Stimulated activated CD4-positive, alpha-beta T cell treated with anti-CD3 and anti-CD28 coated beads, Interleukin-12 subunit alpha, Interleukin-12 subunit beta, amount 100 ng/mL, for 48 hours (primary cell): ENCODE measurements around the gene EIF1AD.
"Not testable (repeated sequence)": the region's sequence is repeated elsewhere in the genome, so short reads cannot be mapped to it uniquely, and the experiment has no call there.

Source experiments
- DNase-seq, 3 donors: peaks; one replicate each; pipeline ENCODE4 v3.0.0-alpha.2; 2020; ENCODE audit warnings: low read depth in 2 of 3, low spot score in 1 of 3

The EIF1AD gene

DNA sequence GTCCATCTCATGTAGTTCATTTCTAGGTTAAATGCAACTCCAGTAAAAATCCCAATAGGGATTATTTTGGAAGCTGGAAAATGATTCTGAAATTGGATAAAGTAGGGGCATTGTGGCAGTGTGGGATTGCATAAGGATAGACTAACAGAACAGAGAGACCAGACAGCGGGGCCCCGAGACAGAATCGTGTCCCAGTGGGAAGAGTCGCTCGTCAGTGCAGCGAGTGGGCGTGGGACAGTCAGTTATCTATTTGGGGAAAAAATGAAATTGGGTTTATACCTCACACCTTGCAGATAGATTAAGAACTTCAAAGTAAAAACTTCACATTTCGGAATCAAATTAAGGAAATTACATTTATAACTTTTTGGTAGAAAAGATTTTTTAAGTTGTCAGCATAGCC is 29.8 kb downstream of the EIF1AD start:
- DNase-seq = no peak

DNA sequence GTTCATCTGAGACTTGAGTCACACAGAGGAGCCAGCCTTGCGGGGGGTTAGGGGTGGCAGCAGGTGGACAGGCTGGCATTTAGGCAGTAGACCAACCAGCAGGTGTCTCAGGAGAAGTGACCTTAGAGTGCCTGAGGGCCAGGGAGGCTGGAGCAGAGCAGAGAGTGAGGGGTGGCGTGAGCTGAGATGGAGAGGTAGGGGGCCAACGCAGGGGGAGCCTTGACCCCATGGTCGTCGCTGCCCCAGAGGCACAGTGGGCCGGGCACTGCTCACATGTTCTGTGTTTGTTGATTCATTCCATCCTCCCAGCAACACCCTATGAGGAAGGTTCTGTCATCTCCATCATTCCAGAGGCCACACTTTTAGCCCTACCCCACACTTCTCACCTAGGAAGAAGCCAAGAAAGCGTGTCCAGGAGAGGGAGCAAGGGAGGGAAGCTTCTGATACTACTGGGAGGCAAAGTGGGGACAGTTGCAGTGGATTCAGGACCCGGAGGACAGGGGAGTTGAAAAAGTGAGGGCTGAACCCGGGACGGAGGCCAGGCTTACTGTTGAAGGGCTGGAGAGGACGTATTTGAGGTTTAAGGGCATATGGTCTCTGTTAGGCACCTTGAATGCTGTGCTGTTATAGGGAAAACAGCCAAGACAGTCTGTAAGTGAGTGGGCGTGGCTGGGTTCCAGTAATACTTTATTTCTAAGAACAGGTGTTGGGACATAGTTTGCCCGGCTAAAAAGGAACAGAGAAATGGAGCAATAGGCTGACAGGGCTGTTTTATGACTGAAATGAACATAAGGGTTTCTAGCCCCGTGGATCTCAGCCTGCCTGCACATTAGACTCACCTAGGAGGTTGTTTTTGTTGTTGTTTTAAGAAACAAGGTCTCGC is 33.1 kb downstream of the EIF1AD start:
- DNase-seq = no peak

DNA sequence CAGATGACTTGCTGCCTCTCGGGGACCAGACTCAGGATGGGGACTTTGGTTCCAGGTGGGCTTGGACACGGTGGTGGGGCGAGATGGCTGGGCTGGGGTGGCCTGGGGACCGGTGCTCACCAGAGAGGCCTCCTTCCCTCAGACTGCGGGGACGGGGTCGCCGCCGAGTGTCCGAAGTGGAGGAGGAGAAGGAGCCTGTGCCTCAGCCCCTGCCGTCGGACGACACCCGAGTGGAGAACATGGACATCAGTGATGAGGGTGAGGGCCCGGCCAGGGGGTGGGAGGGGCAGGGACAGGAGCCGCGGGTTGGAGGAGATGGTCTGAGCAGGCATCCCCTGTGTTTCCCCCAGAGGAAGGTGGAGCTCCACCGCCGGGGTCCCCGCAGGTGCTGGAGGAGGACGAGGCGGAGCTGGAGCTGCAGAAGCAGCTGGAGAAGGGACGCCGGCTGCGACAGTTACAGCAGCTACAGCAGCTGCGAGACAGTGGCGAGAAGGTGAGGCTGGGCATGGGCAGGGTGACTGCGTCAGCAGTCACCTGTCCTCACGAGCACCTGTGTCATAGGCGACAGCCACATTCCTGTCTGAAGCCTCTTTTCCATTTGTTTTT is 34.5 kb downstream of the EIF1AD start:
- no peak for DNase-seq

DNA sequence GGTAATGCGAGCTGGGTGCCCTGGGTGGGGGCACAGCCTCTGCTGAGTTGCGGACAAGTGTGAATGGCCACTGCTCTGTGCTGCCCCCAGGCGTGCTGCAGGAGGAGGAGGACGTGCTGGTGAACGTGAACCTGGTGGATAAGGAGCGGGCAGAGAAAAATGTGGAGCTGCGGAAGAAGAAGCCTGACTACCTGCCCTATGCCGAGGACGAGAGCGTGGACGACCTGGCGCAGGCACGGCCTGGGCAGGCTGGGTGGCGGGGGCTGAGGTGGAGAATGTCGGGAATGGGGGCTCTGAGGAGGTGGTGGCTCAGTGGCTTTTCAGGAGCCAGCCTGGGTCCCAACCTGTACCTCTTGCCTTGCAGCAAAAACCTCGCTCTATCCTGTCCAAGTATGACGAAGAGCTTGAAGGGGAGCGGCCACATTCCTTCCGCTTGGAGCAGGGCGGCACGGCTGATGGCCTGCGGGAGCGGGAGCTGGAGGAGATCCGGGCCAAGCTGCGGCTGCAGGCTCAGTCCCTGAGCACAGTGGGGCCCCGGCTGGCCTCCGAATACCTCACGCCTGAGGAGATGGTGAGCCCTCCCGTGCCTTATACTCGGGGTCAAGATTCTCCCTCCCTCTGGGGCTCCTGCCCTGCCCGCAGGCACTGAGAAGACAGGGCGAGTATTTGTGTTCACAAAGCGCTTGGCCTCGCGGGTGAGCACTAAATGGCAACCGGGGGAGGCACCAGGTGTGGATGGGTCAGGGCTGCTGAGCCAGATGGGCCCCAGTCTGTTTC is 35.8 kb downstream of the EIF1AD start:
- no peak for DNase-seq

DNA sequence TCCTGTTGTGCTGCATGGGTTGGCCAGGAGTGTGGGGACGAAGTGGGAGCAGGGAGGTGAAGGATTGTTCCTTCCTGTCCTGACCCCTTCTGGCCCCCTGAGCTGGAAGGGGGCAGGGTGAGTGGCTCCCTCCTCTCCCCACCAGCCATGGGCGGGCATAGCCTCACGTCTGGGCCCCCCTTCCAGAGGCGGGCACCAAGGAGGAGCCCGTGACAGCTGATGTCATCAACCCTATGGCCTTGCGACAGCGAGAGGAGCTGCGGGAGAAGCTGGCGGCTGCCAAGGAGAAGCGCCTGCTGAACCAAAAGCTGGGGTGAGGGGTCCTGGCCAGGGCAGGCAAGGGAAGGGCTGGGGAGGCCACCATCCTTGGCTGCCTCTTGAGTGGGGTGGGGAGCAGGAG is 37.1 kb downstream of the EIF1AD start:
- DNase-seq = no peak

DNA sequence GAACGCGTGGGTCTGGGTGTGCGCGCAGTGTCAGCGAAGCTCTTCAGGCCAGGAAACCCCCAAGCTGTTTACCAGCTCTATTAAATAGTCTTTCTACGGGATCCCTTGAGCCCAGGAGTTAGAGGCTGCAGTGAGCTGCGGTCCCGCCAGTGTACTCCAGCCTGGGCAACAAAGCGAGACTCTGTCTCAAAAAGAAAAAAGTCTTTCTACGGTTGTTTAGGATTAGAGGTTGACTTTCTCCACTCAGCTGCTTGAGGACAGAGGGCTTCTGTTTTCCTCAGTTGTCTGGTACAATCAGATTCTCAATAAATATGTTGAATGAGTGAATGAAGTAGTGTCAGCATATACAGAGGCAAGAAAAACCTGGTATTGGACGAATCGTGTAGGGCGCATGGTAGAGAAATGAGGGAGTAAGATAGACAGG is 39.8 kb downstream of the EIF1AD start:
- no peak for DNase-seq

DNA sequence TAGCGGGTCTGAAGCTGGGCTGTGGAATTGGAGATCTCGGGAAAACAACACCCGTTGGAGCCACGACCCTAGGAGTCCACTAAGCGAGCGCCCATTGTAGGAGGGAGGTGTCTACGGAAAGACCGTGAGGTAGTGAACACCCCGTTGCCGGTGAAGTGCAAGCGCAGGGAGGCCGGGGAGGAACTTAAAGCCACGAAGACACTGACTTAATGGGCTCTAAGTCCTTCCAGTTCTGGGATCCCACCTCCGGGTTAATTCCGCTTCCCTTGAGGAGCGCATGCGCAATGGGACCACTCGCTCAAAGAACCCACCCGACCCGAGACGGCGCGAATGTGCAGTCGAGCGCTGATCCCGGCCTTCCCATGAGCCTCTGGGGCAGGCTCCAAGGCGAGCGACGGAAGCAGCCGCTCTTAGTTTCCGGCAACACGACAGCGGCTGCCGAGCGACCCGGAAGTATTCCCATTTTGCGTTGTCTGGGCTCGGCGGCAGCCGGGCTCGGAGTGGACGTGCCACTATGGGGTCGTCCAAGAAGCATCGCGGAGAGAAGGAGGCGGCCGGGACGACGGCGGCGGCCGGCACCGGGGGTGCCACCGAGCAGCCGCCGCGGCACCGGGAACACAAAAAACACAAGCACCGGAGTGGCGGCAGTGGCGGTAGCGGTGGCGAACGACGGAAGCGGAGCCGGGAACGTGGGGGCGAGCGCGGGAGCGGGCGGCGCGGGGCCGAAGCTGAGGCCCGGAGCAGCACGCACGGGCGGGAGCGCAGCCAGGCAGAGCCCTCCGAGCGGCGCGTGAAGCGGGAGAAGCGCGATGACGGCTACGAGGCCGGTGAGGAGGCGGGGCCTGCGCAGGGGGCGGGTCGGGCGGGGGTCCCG is 40.5 kb downstream of the EIF1AD start, which contains the start of gene SART1:
TSS of gene SART1 (plus strand) at position 468 of the 874 bp plus-strand sequence. CDS start at position 515, 47 bp downstream.
- DNase-seq = peak; percentile 87 to 95 (median 94)

DNA sequence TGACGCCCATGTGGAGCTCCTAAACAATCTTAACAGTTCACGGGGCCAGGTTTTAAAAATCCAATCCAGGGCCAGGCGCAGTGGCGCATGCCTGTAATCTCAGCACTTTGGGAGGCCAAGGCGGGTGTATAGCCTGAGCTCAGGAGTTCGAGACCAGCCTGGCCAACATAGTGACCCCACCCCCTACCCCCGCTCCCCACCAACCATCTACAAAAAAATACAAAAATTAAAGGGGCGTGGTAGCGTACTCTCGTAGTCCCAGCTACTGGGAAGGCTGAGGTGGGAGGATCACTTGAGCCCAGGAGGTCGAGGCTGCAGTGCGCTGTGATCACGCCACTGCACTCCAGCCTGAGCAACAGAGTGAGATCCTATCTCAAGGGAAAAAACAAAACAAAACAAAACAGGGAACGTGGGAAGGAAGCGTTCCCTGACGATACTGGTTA is 41.1 kb downstream of the EIF1AD start:
- DNase-seq = no peak

DNA sequence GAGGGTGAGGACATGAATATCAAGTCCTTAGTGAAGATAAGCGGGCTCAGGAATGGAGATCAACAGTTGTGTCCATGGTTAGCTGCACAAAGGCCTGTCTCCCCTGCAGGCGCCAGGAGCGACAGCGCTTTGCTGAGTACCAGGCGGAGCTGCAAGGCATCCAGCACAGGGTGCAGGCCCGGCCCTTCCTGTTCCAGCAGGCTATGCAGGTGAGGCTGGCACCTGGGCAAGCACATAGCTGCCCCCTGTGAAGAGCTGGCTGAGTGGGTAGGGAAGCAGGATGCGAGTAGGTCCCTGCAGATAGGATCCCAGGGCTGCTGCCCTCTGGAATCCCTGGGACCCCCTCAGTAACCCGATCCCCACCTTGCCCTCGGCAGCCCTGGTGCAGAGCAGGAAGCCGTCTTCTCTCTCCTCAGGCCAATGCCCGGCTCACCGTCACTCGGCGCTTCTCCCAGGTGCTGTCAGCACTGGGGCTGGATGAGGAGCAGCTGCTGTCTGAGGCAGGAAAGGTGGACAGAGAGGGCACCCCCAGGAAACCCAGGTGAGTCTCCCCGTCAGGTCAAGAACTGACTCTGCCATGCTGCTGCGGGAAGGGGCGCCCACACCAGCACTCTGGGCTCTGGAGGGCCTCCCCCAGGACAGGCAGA is 43.1 kb downstream of the EIF1AD start:
- DNase-seq = no peak

DNA sequence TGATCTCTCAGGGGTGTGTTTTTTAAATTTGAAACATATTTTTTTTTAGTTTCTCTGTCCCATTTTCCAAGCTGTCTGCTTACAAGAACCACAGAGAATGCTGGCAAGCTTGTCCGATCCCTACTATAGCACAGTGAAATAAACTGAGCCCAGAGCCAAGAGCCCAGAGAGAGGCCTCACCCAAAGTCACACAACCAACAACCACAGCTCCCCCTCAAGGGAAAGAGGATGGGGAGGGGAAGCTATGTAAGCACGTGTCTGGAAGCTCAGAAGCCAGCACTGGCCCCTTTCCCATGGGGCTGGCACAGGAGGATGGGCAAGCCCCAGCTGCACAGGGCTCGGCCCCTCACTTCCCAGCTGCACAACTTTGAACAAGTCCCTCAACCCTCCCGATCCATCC is 43.7 kb downstream of the EIF1AD start:
- DNase-seq = no peak

DNA sequence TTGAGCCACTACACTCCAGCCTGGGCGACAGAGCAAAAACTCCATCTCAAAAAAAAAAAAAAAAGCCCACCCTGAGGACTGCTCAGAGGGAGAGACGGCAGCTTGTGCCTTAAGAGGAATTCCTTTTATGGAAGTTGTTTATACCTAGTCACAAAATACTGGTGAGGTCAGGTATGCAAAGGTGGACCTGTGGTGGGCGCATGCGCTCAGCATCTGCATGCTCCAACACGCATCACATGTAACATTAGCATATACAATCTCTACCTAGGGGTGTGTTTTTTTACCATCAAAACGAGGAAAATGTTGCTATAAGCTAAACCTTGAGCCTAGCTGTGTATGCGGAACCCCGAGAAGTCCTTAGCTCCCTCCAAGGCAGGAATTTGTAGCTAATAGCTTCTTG is 47.2 kb downstream of the EIF1AD start:
- no peak for DNase-seq

DNA sequence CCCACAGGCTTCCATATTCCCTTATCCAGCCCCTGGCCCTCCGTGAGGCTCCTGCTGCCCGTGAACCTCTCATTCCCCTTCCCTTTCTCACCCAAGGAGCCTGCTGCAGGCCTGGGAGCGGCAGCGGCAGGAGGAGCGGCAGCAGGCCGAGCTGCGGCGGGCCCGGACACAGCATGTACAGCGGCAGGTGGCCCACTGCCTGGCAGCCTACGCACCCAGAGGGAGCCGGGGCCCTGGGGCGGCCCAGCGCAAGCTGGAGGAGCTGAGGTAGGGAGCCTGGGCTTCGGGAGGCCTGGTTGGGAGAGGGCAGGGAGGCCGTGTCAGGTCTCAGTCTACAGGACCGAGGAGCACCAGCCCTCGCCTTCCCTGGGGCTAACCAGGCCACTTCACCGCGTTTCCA is 48.5 kb downstream of the EIF1AD start:
- DNase-seq = no peak

DNA sequence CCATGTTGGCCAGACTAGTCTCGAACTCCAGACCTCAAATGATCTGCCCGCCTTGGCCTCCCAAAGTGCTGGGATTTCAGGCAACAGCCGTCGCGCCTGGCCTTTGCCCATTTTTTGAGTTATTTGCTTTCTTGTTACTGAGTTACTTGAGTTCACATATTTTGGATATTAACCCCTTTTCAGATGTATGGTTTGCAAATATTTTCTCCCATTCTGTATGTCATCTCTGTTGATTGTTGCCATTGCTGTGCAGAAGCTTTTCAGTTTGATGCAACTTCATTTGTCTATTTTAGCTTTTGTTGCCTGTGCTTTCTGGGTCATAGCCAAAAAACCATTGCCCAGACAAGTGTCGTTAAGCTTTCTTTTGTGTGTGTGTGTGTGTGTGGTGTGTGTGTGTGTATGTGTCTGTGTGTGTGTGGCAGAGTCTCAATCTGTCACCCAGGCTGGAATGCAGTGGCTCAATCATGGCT is 49.9 kb downstream of the EIF1AD start:
- no peak for DNase-seq

DNA sequence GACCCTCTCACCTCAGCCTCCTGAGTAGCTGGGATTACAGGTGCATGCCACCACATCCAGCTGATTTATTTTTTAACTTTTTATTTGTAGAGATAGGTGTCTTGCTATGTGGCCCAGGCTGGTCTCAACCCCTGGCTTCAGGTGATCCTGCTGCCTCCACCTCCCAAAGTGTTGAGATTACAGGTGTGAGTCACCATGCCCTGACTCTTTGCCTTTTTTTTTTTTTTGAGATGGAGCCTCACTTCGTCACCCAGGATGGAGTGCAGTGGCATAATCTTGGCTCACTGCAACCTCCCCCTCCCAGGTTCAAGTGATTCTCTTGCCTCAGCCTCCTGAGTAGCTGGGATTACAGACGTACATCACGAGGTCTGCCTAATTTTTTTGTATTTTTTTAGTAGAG is 50.3 kb downstream of the EIF1AD start:
- not testable (repeated sequence) for DNase-seq

DNA sequence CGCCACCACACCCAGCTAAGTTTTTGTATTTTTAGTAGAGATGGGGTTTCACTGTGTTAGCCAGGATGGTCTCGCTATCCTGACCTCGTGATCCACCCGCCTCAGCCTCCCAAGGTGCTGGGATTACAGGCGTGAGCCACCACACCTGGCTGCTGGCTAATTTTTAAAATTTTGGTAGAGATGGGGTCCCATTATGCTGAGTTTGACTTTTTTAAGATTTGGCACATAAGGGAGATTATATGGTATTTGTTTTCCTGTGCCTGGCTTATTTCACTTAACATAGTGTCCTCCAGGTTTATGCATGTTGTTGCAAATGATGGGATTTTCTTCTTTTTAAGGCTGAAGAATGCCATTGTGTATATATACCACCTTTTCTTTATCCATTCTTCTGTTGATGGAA is 51.2 kb downstream of the EIF1AD start:
- DNase-seq = not testable (repeated sequence)

DNA sequence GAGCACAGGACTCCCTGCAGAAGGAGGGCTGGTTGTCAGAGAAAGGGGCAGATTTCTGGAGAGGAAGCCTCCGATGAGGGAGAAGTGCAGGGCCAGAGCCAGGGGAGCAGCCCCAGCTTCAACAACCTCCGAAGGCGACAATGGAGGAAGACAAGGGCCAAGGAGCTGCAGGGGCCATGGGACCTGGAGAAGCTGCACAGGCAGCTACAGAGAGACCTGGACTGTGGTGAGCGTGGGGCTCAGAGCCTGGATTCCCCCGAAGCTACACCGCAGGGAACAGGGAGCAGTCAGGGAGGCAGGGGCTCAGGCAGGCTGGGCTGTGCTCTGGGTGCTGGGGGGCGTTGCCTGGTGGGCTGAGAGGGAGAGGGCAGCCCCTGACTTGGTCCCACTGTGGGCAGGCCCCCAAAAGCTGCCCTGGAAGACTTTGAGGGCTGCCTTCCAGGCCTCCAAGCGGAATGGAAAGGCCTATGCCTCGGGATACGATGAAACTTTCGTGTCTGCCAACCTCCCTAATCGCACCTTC is 54.3 kb downstream of the EIF1AD start:
- no peak for DNase-seq

DNA sequence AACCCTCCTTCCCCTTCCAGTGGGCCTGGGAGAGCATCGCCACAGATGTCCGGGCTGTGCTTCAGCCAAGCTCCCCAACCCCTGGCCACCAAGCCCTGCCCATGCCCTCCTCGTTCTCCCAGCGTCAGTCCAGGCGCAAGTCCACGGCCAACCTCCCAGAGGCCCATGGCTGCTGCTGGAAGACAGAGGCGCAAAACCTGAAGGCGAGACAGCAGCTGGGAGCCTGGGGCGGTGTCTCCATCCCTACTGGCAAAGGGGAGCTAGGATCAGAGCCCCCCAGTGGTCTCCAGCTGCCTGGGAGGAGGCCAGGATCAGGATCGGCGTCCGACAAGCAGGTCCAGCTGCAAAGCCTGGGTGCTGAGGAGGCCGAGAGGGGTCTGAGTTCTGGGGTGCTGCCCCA is 54.8 kb downstream of the EIF1AD start:
- no peak for DNase-seq

DNA sequence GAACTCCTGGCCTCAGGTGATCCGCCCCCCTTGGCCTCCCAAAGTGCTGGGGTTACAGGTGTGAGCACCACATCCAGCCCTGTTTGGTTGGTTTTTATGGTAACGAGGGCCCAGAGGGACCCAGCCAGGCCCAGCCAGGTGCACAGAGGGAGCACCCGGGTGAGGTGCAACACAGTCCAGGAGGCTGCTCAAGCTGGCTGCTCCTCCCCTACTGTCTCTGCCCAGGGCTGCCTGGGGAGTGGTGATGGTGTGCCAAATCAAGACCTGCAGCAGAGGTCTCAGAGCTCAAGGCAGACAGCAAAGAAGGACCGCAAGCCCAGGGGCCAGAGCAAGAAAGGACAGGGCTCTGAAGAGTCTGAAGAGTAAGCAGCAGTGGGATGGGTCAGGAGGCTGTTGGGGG is 55.3 kb downstream of the EIF1AD start:
- DNase-seq = no peak
